GM23248 (cell line): Measurements from ENCODE around the gene TEAD3. TPM values are rescaled to one million over a fixed set of nuclear protein-coding genes. Genes with fewer than 3 reads are reported as not detected.

ENCODE experiments used
- DNase-seq: peaks from one replicate; pipeline ENCODE4 v3.0.0-alpha.2; 2015
- H2AFZ ChIP-seq: fragments of 200-600 bp; sonication (generic); 2 replicates; pipeline ENCODE4 v1.6.1; 2016; ENCODE audit warnings: antibody characterized with exemption
- H3F3A ChIP-seq: fragments of 200-600 bp; sonication (generic); 2 replicates; pipeline ENCODE4 v1.6.1; 2016; ENCODE audit warnings: mild to moderate bottlenecking, antibody characterized with exemption, mixed run types; ENCODE audit not compliant: insufficient read depth
- H3K27ac ChIP-seq: fragments of 200-600 bp; sonication (generic); 2 replicates; pipeline ENCODE4 v1.5.1; 2016; ENCODE audit warnings: mild to moderate bottlenecking
- H3K27me3 ChIP-seq: fragments of 200-600 bp; sonication (generic); replicated peaks from 2 replicates; pipeline ENCODE4 v1.6.1; 2016; ENCODE audit warnings: mild to moderate bottlenecking; ENCODE audit not compliant: insufficient read depth
- H3K36me3 ChIP-seq: fragments of 200-600 bp; sonication (generic); 2 replicates; pipeline ENCODE4 v1.6.1; 2016; ENCODE audit warnings: low read depth, mild to moderate bottlenecking
- H3K4me1 ChIP-seq: fragments of 200-600 bp; sonication (generic); 2 replicates; pipeline ENCODE4 v1.6.1; 2016; ENCODE audit warnings: mild to moderate bottlenecking; ENCODE audit not compliant: insufficient read depth
- H3K4me2 ChIP-seq: fragments of 200-600 bp; sonication (generic); one replicate; pipeline ENCODE4 v1.6.1; 2016; ENCODE audit warnings: mild to moderate bottlenecking; ENCODE audit not compliant: unreplicated experiment
- H3K4me3 ChIP-seq: fragments of 200-600 bp; sonication (generic); 2 replicates; pipeline ENCODE4 v1.5.1; 2016; ENCODE audit warnings: mild to moderate bottlenecking
- H3K79me2 ChIP-seq: fragments of 200-600 bp; sonication (generic); 2 replicates; pipeline ENCODE4 v1.6.1; 2016; ENCODE audit warnings: mild to moderate bottlenecking; ENCODE audit not compliant: insufficient read depth
- H3K9ac ChIP-seq: fragments of 200-600 bp; sonication (generic); 2 replicates; pipeline ENCODE4 v1.6.1; 2016; ENCODE audit warnings: mild to moderate bottlenecking
- H3K9me2 ChIP-seq: fragments of 200-600 bp; sonication (generic); 2 replicates; pipeline ENCODE4 v1.6.1; 2016; ENCODE audit warnings: mixed run types, mild to moderate bottlenecking, moderate library complexity; ENCODE audit not compliant: insufficient read depth
- H3K9me3 ChIP-seq: fragments of 200-600 bp; sonication (generic); one replicate; pipeline ENCODE4 v1.6.1; 2017; ENCODE audit warnings: low read depth
- H4K20me1 ChIP-seq: fragments of 200-600 bp; sonication (generic); 2 replicates; pipeline ENCODE4 v1.6.0; 2016; ENCODE audit not compliant: insufficient read depth
- EZH2 ChIP-seq: fragments of 200-600 bp; sonication (generic); IDR thresholded peaks from 2 replicates; pipeline ENCODE4 v1.6.1; 2018; ENCODE audit warnings: antibody characterized with exemption, mild to moderate bottlenecking; ENCODE audit not compliant: insufficient read depth, poor library complexity, severe bottlenecking
- EZH2phosphoT487 ChIP-seq: fragments of 200-600 bp; sonication (generic); IDR thresholded peaks from 2 replicates; pipeline ENCODE4 v1.6.1; 2018; ENCODE audit warnings: antibody characterized with exemption, moderate library complexity, mild to moderate bottlenecking, low read depth; ENCODE audit not compliant: insufficient read depth
- WGBS, 2 experiments: methylation state at CpG; one replicate each; pipeline ENCODE4 v1.1.6; 2015 to 2017; ENCODE audit warnings: low lambda C conversion rate in 2 of 2, low coverage in 1 of 2; ENCODE audit errors: missing lambda C conversion rate in 2 of 2; 5-methylcytosine and 5-hydroxymethylcytosine counted together
- in situ Hi-C: fragments of 300-500 bp; cut with MboI; formaldehyde crosslinking; loops from 2 replicates; pipeline ENCODE4 v1.15.0; 2020
- polyA plus RNA-seq: library from polyadenylated mRNA; unstranded; fragments of >200 nt; fragmentation: Nextera tagmentation; extraction: Ambion mirVana; gene quantifications from 2 replicates; pipeline ENCODE4 v1.2.1, GENCODE V29; 2016
- total RNA-seq: library from RNA; depleted of rRNA; stranded (reverse); fragments of >200 nt; shearing (Covaris generic); gene quantifications from 2 replicates; pipeline ENCODE4 v1.2.3, GENCODE V29; 2014

TEAD3 gene
- total and polyA plus RNA-seq, 2 experiments from 2014 or later, result 6.9 to 10.5 TPM

DNA sequence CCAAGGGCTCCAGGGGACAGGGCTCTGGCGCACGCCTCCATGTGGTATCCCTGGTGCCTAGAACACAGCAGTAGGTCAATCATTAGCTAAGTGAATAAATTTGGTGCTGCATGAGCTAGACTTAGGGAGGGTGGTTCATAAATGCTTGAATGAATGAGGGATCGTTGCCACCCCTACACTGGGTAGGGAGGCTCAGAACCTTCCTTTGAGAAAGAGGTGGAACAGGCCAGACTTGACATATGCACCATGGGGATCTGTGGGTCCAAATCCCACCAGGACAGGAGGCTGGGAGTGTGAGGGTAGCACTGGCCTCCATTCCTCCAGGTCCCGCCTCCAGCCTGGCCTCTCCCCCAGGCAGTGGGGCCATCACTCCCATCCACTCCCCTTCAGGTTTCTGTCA is 13.8 kb downstream of the TEAD3 start:
- WGBS, 2 experiments, result 98% methylated on average over 4 of the region's 4 CpGs
- Histone ChIP-seq H3K79me2 (peaks cover 32% of the 10 kb centered on the region), H3K27ac (no peak overlapping the region), H3K36me3 (no peaks in the 10 kb centered on the region), H2AFZ (no peak overlapping the region), H3K4me2 (no peak overlapping the region), H3K4me3 (no peak overlapping the region), H4K20me1 (no peaks in the 10 kb centered on the region), H3F3A (no peaks in the 10 kb centered on the region), H3K9me2 (no peaks in the 10 kb centered on the region), H3K4me1 (peaks cover 18% of the 10 kb centered on the region), H3K27me3 (no peaks in the 10 kb centered on the region), H3K9me3 (no peaks in the 10 kb centered on the region), H3K9ac (no peak overlapping the region)
- TF ChIP-seq EZH2 (no peak), EZH2phosphoT487 (no peak)
- in situ Hi-C loops, result no loop called here
- DNase-seq, result no peak

DNA sequence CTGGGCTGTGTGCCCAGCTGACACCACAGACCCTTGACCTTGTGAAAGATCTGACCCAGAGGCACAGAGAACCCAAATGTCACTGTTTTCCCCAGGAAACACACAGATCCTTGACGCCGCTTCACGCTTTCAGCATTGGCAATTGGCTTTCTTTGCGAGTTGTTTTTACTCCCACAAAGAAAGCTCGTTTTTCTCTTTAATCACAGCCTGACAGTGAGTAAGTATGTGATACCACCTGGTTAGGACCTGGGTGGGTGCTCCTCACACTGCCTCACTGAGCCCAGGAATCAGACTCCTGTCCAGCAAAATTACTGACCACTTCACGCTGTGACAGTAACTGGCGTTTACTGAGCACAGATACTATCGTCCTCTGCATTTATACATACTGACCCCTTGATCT is 15.7 kb downstream of the TEAD3 start:
- TF ChIP-seq EZH2phosphoT487 (no peak), EZH2 (no peak)
- no peak overlapping the region for H3K9ac ChIP-seq
- no peaks in the 10 kb centered on the region for H3K27me3 ChIP-seq
- 91 to 94% methylated on average over 8 of the region's 8 CpGs for WGBS, 2 experiments
- no peak for DNase-seq
- no peak overlapping the region for H3K4me3 ChIP-seq
- no peak overlapping the region for H3K27ac ChIP-seq
- H2AFZ ChIP-seq, result no peak overlapping the region
- in situ Hi-C loops, result no loop called here
- 0 out of 2 replicates have a peak, but pooled peaks cover 13% of the 10 kb centered on the region for H3F3A ChIP-seq
- no peaks in the 10 kb centered on the region for H4K20me1 ChIP-seq
- no peaks in the 10 kb centered on the region for H3K9me2 ChIP-seq
- H3K4me2 ChIP-seq, result no peak overlapping the region
- peaks cover 12% of the 10 kb centered on the region for H3K4me1 ChIP-seq
- no peaks in the 10 kb centered on the region for H3K9me3 ChIP-seq
- no peaks in the 10 kb centered on the region for H3K36me3 ChIP-seq
- H3K79me2 ChIP-seq, result peaks cover 14% of the 10 kb centered on the region

DNA sequence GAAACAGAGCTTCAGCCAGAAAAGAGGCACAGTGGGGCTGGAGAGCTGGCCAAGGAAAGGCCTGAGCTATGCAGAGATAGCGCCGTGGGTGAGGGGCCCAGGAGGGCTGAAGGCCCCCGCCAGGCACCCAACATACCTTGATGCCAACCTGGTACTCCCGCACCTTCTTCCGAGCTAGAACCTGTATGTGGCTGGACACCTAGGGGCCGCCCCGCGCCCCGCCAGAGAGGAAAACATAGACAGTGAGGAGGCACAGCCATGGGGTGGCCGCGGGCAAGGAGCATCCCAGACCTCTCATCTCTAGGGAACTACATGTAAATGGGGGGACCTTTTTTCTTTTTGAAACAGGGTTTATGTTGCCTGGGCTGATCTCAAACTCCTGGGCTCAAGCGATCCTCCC is 16.7 kb downstream of the TEAD3 start:
- no peak overlapping the region for H2AFZ ChIP-seq
- no peak for TF ChIP-seq EZH2phosphoT487
- in situ Hi-C loops, result no loop called here
- H3K9me3 ChIP-seq, result no peaks in the 10 kb centered on the region
- H3K79me2 ChIP-seq, result peaks cover 3% of the 10 kb centered on the region
- no peak for DNase-seq
- no peaks in the 10 kb centered on the region for H3K27me3 ChIP-seq
- no peak overlapping the region for H3K4me2 ChIP-seq
- H3K9ac ChIP-seq, result no peak overlapping the region
- H3K27ac ChIP-seq, result no peak overlapping the region
- no peaks in the 10 kb centered on the region for H3K9me2 ChIP-seq
- no peak overlapping the region for H3K4me3 ChIP-seq
- 0 out of 2 replicates have a peak, but pooled peaks cover 16% of the 10 kb centered on the region for H3F3A ChIP-seq
- H3K4me1 ChIP-seq, result peaks cover 7% of the 10 kb centered on the region
- no peaks in the 10 kb centered on the region for H3K36me3 ChIP-seq
- 96 to 97% methylated on average over 12 of the region's 12 CpGs for whole genome bisulfite sequencing, 2 experiments
- no peaks in the 10 kb centered on the region for H4K20me1 ChIP-seq

DNA sequence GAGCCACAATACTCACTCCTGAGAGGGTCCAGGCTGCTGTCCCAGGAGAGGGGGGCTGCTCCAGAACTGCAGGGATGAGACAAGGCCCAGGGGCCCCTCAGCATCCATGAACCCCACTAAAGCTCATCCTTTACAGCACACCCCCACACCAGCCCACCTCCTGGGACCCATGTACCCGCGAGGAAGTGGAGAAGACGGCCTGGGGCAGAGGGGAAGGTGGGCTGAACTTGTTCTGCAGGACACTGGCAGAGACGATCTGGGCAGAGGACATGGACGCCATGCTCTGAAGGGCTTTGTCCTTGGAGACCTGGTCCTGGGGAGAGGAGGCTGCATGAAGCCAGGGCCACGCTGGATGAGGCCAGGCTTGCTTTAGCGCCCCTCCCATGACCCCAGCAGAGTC is 18.6 kb downstream of the TEAD3 start:
- DNase-seq, result no peak
- no peaks in the 10 kb centered on the region for H3K36me3 ChIP-seq
- 89 to 92% methylated on average over 7 of the region's 7 CpGs for WGBS, 2 experiments
- no peak overlapping the region for H3K4me2 ChIP-seq
- no peaks in the 10 kb centered on the region for H4K20me1 ChIP-seq
- no peaks in the 10 kb centered on the region for H3K9me2 ChIP-seq
- no peak overlapping the region for H3K9ac ChIP-seq
- TF ChIP-seq EZH2phosphoT487 (no peak), EZH2 (no peak)
- in situ Hi-C loops, result no loop called here
- no peak overlapping the region for H3K27ac ChIP-seq
- no peak overlapping the region for H2AFZ ChIP-seq
- no peaks in the 10 kb centered on the region for H3K4me1 ChIP-seq
- H3K9me3 ChIP-seq, result no peaks in the 10 kb centered on the region
- no peaks in the 10 kb centered on the region for H3K79me2 ChIP-seq
- H3F3A ChIP-seq, result peaks cover 22% of the 10 kb centered on the region
- no peak overlapping the region for H3K4me3 ChIP-seq
- no peaks in the 10 kb centered on the region for H3K27me3 ChIP-seq
